Medulla oblongata (tissue), 1 donor: Measurements from ENCODE around the gene SMG6.

Source experiments
- DNase-seq: peaks from one replicate; pipeline ENCODE4 v3.0.0-alpha.2; 2015; ENCODE audit errors: extremely low spot score

The SMG6 gene

GRCh38 chr17:2076087-2076984, 227.2 kb downstream of the SMG6 start:
- no peak for DNase-seq

- DNase-seq, result no peak
Observed at GRCh38 chr17:2075336-2076086, 228.1 kb downstream of the SMG6 start.

GRCh38 chr17:2074919-2075318, 228.7 kb downstream of the SMG6 start:
- DNase-seq, result no peak

- no peak for DNase-seq
Observed at GRCh38 chr17:2071455-2072281, 231.9 kb downstream of the SMG6 start.

GRCh38 chr17:2071024-2071385, 232.6 kb downstream of the SMG6 start:
- DNase-seq, result no peak

GRCh38 chr17:2070241-2071023, 233.2 kb downstream of the SMG6 start:
- no peak for DNase-seq

- DNase-seq, result no peak
Observed at GRCh38 chr17:2068519-2069051, 235.0 kb downstream of the SMG6 start.

GRCh38 chr17:2068031-2068518, 235.5 kb downstream of the SMG6 start:
- no peak for DNase-seq

- no peak for DNase-seq
Observed at GRCh38 chr17:2067608-2068024, 236.0 kb downstream of the SMG6 start.

GRCh38 chr17:2067048-2067561, 236.5 kb downstream of the SMG6 start:
- DNase-seq, result no peak

- DNase-seq, result no peak
Observed at GRCh38 chr17:2065949-2066400, 237.6 kb downstream of the SMG6 start.

GRCh38 chr17:2064980-2065785, 238.4 kb downstream of the SMG6 start:
- no peak for DNase-seq

- no peak for DNase-seq
Observed at GRCh38 chr17:2064520-2064971, 239.0 kb downstream of the SMG6 start.

GRCh38 chr17:2064147-2064489, 239.5 kb downstream of the SMG6 start:
- no peak for DNase-seq

GRCh38 chr17:2063261-2064146, 240.1 kb downstream of the SMG6 start:
- DNase-seq, result no peak

- DNase-seq, result no peak
Observed at GRCh38 chr17:2062571-2063183, 240.9 kb downstream of the SMG6 start.

- DNase-seq, result no peak
Observed at GRCh38 chr17:2061441-2061958, 242.1 kb downstream of the SMG6 start.
